Gastrocnemius medialis (tissue), 4 donors: ENCODE measurements around the gene KIAA0040.

Experiments used
- POLR2A ChIP-seq, 2 donors: fragments of 450-650 bp; IDR thresholded peaks; one replicate each; pipeline ENCODE4 v1.6.1; 2017; ENCODE audit warnings: antibody characterized with exemption in 2 of 2, mild to moderate bottlenecking in 2 of 2, moderate library complexity in 2 of 2
- TF ChIP-seq, protein P1 (sequence below), 5 experiments: fragments of 450-650 bp in 3 of 5; fragments of 200-600 bp in 2 of 5; sonication (generic) in 2 of 5; IDR thresholded peaks in 4 of 5; conservative IDR thresholded peaks in 1 of 5; 1 replicate in 4 of 5; 2 replicates in 1 of 5; pipeline ENCODE4 v1.5.1; 2016 to 2019; ENCODE audit warnings: antibody characterized with exemption in 5 of 5, mild to moderate bottlenecking in 3 of 5, moderate library complexity in 3 of 5

DNA sequence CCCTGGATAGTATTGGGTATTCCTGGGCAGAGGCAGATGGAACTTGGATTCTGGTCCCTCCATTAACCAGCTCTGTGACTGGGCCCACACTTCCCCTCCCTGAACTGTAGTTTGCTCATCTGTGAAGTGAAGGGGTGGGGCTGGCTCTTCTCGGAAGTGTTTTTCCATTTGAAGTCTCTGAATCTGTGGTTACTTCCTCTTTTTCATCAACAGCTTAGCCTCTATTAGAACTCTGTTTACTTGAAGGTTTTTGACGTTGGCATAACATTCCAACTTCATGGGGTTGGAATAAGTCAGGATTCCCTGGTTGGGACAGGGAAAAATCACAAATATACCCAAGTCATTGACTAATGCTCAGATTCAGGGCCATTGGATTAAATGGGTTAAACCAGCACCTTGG, 3.6 kb downstream of the KIAA0040 start:
- TF ChIP-seq, protein P1, sequence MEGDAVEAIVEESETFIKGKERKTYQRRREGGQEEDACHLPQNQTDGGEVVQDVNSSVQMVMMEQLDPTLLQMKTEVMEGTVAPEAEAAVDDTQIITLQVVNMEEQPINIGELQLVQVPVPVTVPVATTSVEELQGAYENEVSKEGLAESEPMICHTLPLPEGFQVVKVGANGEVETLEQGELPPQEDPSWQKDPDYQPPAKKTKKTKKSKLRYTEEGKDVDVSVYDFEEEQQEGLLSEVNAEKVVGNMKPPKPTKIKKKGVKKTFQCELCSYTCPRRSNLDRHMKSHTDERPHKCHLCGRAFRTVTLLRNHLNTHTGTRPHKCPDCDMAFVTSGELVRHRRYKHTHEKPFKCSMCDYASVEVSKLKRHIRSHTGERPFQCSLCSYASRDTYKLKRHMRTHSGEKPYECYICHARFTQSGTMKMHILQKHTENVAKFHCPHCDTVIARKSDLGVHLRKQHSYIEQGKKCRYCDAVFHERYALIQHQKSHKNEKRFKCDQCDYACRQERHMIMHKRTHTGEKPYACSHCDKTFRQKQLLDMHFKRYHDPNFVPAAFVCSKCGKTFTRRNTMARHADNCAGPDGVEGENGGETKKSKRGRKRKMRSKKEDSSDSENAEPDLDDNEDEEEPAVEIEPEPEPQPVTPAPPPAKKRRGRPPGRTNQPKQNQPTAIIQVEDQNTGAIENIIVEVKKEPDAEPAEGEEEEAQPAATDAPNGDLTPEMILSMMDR (IDR thresholded peaks at IDR 0.05 in 4 of 5, conservative IDR thresholded peaks at IDR 0.05 in 1 of 5) = no peak
- TF ChIP-seq POLR2A (IDR thresholded peaks at IDR 0.05) = no peak
